ENCODE data around the gene BRSK2. TPM values are rescaled to one million over a fixed set of nuclear protein-coding genes. Genes with fewer than 3 reads are reported as not detected.

Gene BRSK2
- total RNA-seq, 1 donor from 2014 or later = 1.0 TPM

Other genes with a start within 250 kb of the BRSK2 start
- under 0.01 TPM for gene MUC5AC, start 232.0 kb upstream of the BRSK2 start, total RNA-seq
- not detected for gene MUC5B, start 166.9 kb upstream of the BRSK2 start, total RNA-seq
- gene TOLLIP, start 80.3 kb upstream of the BRSK2 start, total RNA-seq = 8.9 TPM
- gene MOB2, start 96.8 kb downstream of the BRSK2 start, total RNA-seq = 18.3 TPM
- gene DUSP8, start 182.3 kb downstream of the BRSK2 start, total RNA-seq = 0.52 TPM
- gene KRTAP5-1, start 195.3 kb downstream of the BRSK2 start, total RNA-seq = not detected
- not detected for gene KRTAP5-2, start 208.4 kb downstream of the BRSK2 start, total RNA-seq
- not detected for gene KRTAP5-3, start 218.5 kb downstream of the BRSK2 start, total RNA-seq
- gene KRTAP5-4, start 232.2 kb downstream of the BRSK2 start, total RNA-seq = not detected
- gene KRTAP5-5, start 239.8 kb downstream of the BRSK2 start, total RNA-seq = not detected

All from skeletal muscle tissue (tissue), 1 donor.